NCI-H524 (cell line): ENCODE measurements around the gene WDR20.

Source experiments
- DNase-seq, 2 experiments: peaks; one replicate each; lab custom pipeline; 2025; lab: John Stamatoyannopoulos, UW

Gene WDR20

GRCh38 chr14:102197317-102197853, 57.7 kb downstream of the WDR20 start:
- DNase-seq = no peak

DNA sequence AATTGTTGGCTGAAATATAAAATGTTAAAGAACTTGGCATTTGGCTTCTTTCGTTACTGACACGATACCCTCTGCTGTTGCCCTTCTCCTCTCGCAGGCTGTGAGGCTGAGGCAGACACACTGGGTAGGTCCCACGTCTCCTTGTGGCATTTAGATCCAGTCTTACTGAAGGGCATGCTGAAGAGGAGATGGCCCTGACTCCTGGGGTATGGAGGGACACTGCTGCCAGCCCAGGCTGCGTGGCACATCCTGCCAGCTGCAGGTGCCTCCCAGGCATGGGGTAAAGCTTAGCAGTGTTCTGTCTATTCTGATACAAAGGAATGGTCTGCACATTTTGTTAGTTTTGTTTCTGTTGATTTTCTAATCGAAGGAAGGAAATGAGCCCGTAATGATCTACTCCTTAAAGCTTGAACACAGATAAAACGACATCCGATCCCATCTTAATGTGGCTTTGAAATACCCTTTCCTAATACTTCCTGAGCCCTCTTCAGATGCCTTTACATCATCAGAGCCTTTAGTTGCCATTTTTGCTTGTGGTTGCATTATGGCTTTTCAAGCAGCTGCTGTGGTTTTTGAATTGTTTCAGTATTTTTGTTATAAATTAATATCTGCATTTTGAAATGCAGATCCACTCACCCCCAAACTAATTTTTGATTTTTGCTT, 61.1 kb downstream of the WDR20 start:
- DNase-seq = peak in 1 of 2 experiments; percentile 59

DNA sequence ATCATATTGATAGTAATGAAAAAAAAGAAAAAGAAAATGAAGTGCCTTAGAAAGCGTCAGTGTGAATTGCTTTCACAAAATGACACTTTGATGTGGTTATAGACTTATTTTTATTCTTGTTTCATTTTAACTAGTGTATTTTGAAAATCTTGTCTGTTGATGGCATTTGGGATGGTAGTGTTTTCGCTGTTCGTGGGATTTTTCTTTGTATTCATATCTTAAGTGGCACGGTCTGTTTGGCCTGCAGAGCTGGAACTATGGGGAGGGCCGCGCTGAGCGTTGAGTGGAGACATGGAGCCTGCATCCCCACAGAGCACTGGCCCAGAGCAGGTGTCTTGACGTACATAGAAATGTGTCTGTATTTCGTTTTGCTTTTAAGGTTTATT, 61.6 kb downstream of the WDR20 start:
- DNase-seq = no peak

- no peak for DNase-seq
Observed at GRCh38 chr14:102201776-102202175, 62.1 kb downstream of the WDR20 start.

GRCh38 chr14:102202944-102203343, 63.2 kb downstream of the WDR20 start:
- DNase-seq = no peak

DNA sequence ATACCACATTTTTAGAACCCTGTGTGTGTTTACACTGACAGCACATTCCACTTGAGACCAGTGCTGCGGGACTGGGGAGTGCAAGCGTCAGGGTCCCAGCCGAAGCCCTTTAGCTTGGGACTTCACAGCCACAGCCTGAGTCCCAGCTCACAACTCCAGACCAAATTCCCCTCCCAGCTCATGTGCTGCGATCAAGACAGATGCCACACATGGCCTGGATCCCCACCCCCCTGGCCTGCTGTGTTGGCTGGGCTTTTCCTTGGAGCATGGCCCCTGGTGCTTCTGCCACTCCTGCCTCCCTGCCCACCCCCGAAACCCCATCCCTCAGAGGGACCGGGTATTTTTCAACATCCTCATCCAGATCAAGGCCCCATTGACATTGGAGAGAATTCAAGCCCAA, 63.7 kb downstream of the WDR20 start:
- peak; percentile 8 to 30 for DNase-seq

GRCh38 chr14:102205560-102205959, 65.9 kb downstream of the WDR20 start:
- no peak for DNase-seq

DNA sequence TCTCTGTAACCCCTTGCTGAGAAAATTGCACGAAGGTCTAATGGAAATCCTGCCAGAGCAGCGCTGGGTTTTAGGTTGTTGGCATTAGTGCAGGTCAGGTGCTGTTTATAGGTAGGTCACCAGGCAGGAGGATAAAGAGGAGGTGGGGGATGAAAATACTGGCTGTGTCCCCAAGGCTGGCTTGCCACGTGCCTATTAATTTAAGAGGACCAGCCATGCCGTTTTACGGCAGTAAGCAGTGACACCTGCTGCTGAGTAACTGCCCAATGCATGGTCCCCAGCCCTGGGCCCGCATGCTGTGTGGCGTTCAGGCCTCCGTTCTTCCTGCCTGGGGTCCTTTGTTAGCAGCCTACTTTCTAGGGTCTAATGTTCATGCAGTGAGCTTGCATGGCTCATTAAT, 67.2 kb downstream of the WDR20 start:
- DNase-seq = peak in 1 of 2 experiments; percentile 49

GRCh38 chr14:102207831-102208365, 68.2 kb downstream of the WDR20 start:
- no peak for DNase-seq

- DNase-seq = no peak
Observed at GRCh38 chr14:102208741-102209140, 69.0 kb downstream of the WDR20 start.

- peak in 1 of 2 experiments; percentile 29 for DNase-seq
Observed at GRCh38 chr14:102209224-102209966, 69.7 kb downstream of the WDR20 start.

GRCh38 chr14:102210421-102211042, 70.8 kb downstream of the WDR20 start:
- no peak for DNase-seq

DNA sequence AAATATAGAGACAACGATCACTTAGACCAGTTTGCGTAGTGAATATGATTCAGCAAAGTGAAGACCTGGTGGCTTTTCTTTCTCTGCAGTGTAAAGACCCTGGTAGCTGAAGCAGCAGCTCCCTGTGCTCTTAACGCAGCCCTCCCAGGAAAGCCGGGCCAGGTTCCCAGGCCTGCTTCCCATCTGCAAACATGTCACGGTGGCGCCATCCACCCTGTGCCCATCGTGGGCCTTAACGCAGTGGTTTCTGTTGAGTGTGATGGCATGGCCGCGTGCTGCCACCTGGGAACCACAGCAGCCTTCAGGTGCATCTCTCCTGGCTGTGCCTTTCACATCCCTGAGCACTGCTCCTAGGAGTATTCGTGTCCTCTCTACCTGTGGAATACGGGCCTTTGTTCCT, 71.5 kb downstream of the WDR20 start:
- DNase-seq = no peak

DNA sequence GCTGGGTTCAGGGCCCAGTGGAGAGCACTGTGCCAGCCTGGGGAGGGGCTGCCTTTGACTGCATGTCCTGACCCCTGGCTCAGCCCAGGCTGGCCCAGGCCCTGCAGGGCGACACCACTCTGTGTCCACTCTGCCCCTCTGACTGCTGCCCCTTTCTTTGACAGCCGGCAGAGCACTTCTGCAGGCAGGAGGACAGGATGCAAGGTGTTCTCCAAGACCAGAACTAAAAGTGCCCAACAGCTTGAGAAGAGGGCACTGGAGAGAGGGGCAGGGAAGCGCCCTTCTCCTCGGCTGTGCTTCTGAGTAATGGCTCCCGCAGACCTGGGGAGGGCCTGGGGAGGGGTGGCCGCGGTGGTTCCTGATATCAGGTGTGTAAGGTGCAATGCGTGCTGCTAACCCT, 72.7 kb downstream of the WDR20 start:
- DNase-seq = no peak

- DNase-seq = no peak
Observed at GRCh38 chr14:102212845-102213244, 73.1 kb downstream of the WDR20 start.

- no peak for DNase-seq
Observed at GRCh38 chr14:102213470-102213869, 73.8 kb downstream of the WDR20 start.

DNA sequence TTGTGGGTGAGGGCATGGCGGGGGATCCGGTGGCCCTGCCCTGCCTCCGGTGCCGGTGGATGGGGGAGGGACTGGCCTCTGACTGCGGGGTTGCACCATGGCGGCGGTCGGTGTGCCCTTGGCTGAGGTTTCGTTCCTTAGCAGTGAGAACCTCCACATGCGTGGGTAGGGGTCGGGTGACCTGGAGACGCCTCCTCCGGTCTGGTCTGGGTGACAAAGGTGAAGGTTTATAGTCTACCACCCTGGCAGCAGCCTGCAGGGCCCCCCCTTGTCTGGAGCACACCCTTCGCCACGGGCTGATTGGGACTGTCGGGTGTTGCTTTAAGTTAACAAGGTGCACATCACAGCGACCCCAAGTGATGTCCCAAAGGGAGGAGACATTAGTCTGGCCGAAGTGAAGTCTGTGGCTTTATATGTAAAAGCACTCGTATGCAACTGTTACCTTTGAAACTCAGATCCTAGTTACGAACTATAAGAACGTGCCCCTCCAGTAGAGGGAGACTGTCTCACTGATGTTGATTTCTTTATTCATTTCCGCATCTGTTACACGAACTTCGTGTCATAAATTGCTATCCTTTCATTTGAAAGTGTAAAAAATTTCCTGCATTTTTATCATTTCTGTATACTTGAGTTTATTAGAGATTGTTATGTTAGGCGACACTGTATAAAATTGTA, 74.4 kb downstream of the WDR20 start:
- DNase-seq = no peak

- no peak for DNase-seq
Observed at GRCh38 chr14:102215071-102215470, 75.4 kb downstream of the WDR20 start.

DNA sequence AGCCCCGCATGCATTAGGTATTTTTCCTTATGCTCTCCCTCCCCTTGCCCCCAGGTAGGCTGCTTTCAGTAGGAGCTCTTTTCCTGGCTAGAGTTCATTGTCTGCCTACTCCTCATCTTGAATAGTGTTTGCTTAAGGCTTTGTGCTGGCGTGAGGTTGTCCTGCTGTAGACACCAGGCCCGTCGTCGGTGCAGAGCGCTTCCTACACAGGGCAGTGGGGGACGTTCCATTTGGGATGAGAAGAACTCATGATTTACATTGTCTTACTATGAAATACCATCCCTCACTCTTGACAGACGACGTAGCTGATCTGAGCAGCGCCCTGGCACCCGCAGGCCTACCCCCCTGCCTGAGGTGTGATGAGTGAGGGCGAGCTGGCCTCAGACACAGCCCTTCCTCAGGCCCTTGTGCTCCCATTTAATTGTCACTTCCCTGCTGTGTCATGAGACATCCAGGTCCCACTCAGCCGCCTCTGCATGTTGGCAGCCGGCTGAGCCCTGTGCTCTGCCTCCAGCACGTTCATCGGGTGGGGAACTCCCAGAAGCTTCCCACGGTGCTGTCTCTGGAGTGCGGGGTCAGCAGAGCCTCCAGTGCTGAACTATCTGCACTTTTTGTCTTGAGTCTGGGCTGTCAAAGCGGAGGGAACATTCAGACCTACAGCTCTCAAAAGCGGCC, 76.0 kb downstream of the WDR20 start:
- DNase-seq = no peak

DNA sequence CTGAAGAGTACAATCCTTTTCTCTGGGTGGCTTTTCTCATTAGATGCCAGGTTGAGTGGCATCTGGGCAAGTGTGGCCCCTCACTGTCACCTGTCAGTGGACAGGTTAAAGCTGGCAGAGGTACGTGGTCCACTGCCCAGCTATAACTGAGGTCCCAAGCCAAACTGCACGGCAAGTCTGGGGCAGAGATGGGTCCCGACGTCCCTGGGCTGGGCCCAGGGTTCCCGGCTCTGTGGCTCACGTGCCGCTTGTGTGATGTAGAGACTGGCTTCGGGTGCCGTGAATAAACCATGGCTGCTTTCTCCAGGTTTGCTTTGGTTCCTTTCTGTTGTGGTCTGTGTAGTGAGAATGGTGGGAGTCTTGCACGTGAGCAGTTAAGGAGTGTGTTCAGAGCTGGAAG, 77.7 kb downstream of the WDR20 start:
- DNase-seq = no peak

- DNase-seq = no peak
Observed at GRCh38 chr14:102217987-102218421, 78.3 kb downstream of the WDR20 start.
